K562 (cell line): Measurements from ENCODE around the gene HKDC1.

Experiments used
- ELK1 ChIP-seq: sonication (generic); formaldehyde crosslinking; IDR thresholded peaks from 2 replicates; pipeline ENCODE4 v1.8.1; 2022; ENCODE audit warnings: missing genetic modification reagents
- HMBOX1 ChIP-seq: sonication (generic); IDR thresholded peaks from 2 replicates; pipeline ENCODE4 v1.6.1; 2016
- KLF1 ChIP-seq: fragments of 450-650 bp; IDR thresholded peaks from 2 replicates; pipeline ENCODE4 v1.6.1; 2016; ENCODE audit warnings: missing genetic modification characterization, missing compliant biosample characterization
- KLF13 ChIP-seq: fragments of 450-650 bp; IDR thresholded peaks from 2 replicates; pipeline ENCODE4 v1.6.1; 2016; ENCODE audit warnings: missing genetic modification characterization, low read depth, mild to moderate bottlenecking, missing compliant biosample characterization, moderate library complexity, borderline replicate concordance
- KLF16 ChIP-seq: IDR thresholded peaks from 2 replicates; pipeline ENCODE4 v1.6.1; 2016; ENCODE audit warnings: antibody characterized with exemption
- MAFF ChIP-seq: IDR thresholded peaks from 2 replicates; pipeline ENCODE4 v1.6.1; 2012; ENCODE audit warnings: low read length, improper control_type of control experiment
- POLR2A ChIP-seq: fragments of 450-650 bp; conservative IDR thresholded peaks from 2 replicates; pipeline ENCODE4 v1.6.1; 2016
- TRIM24 ChIP-seq, 2 experiments: fragments of 450-650 bp; IDR thresholded peaks; 2 replicates each; pipeline ENCODE4 v1.6.1; 2016
- YY1 ChIP-seq, 3 experiments: IDR thresholded peaks; 2 replicates each; pipeline ENCODE4 v1.6.1; 2011; ENCODE audit warnings: low read length in 2 of 3, mild to moderate bottlenecking in 2 of 3, moderate library complexity in 2 of 3, borderline replicate concordance in 1 of 3, control low read depth in 1 of 3, low read depth in 1 of 3; ENCODE audit not compliant: insufficient read depth in 3 of 3, insufficient replicate concordance in 2 of 3, control insufficient read depth in 1 of 3, insufficient read length in 1 of 3; ENCODE audit errors: extremely low read depth in 1 of 3
- ZBTB11 ChIP-seq, 3 experiments: fragments of 200-800 bp in 1 of 3; fragments of 250-450 bp in 1 of 3; fragments of 450-650 bp in 1 of 3; sonication (Bioruptor Pico) in 1 of 3; sonication (Bioruptor generic) in 1 of 3; formaldehyde crosslinking in 1 of 3; IDR thresholded peaks; 2 replicates each; pipeline versions ENCODE4 v1.6.1 to v1.8.0; 2016 to 2022; ENCODE audit warnings: mild to moderate bottlenecking in 2 of 3, missing genetic modification characterization in 2 of 3, missing compliant biosample characterization in 1 of 3, moderate library complexity in 1 of 3

GRCh38 chr10:69316313-69317059, 96.4 kb downstream of the HKDC1 start:
- TF ChIP-seq POLR2A (no peak), YY1 (IDR thresholded peaks at IDR 0.05; ENCODE audit: borderline replicate concordance in 1 of 3, control insufficient read depth in 1 of 3, extremely low read depth in 1 of 3, insufficient read depth in 3 of 3, insufficient read length in 1 of 3, insufficient replicate concordance in 2 of 3, low read depth in 1 of 3, low read length in 2 of 3) (peak in 1 of 3 experiments; percentile 79), HMBOX1 (no peak), KLF13 (no peak), ELK1 (CRISPR knock-in tag) (no peak), KLF16 (no peak), KLF1 (tag) (no peak), ZBTB11 (CRISPR knock-in tag; IDR thresholded peaks at IDR 0.05) (no peak), MAFF (no peak), TRIM24 (IDR thresholded peaks at IDR 0.05) (no peak)
